Ovary (tissue), 3 donors: ENCODE results near the gene STX8.

Experiments used
- POLR2A ChIP-seq: fragments of 450-650 bp; IDR thresholded peaks from one replicate; pipeline ENCODE4 v1.6.1; 2017; ENCODE audit warnings: antibody characterized with exemption, mild to moderate bottlenecking, moderate library complexity
- TF ChIP-seq, protein P1 (sequence below), 3 donors: fragments of 450-650 bp in 2 of 3; fragments of 200-600 bp in 1 of 3; IDR thresholded peaks; one replicate each; pipeline versions ENCODE4 v1.5.1 to v1.8.0; 2016 to 2022; ENCODE audit warnings: antibody characterized with exemption in 3 of 3, mild to moderate bottlenecking in 1 of 3
- donor health status: DM: no; HTN: no; CAD: no.

DNA sequence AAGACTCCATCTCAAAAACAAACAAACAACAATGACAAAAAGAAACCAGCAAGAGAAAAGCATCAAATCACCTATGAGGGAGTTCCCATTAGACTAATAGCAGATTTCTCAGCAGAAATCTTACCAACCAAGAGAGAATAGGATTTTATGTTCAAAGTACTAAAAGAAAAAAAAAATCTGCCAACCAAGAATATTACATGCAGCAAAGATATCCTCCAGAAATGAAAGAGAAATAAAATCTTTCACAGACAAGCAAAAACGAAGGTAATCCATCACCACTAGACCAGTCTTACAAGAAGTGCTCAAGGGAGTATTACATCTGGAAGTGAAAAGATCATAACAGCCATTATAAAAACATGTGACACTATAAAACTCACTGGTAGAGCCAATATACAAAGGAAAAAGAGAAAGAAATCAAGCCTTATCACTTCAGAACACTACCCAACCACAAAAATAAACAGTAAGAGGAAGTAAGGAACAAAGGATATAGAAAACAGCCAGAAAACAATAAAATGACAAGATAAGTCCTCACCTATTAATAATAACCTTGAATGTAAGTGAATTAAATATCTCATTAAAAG is 66.3 kb downstream of the STX8 start:
- TF ChIP-seq, protein P1, sequence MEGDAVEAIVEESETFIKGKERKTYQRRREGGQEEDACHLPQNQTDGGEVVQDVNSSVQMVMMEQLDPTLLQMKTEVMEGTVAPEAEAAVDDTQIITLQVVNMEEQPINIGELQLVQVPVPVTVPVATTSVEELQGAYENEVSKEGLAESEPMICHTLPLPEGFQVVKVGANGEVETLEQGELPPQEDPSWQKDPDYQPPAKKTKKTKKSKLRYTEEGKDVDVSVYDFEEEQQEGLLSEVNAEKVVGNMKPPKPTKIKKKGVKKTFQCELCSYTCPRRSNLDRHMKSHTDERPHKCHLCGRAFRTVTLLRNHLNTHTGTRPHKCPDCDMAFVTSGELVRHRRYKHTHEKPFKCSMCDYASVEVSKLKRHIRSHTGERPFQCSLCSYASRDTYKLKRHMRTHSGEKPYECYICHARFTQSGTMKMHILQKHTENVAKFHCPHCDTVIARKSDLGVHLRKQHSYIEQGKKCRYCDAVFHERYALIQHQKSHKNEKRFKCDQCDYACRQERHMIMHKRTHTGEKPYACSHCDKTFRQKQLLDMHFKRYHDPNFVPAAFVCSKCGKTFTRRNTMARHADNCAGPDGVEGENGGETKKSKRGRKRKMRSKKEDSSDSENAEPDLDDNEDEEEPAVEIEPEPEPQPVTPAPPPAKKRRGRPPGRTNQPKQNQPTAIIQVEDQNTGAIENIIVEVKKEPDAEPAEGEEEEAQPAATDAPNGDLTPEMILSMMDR (IDR thresholded peaks at IDR 0.05) = no peak
- no peak for TF ChIP-seq POLR2A
